Panc1 (cell line): ENCODE results near the gene PEX5L. TPM values are rescaled to one million over a fixed set of nuclear protein-coding genes. Genes with fewer than 3 reads are reported as not detected.
A peak's percentile ranks its signal among the peaks of the same experiment; 100 is the strongest.

Experiments
- ATAC-seq: fragments of 200-7000 bp; cut with Tn5 transposase; 2 replicates; pipeline ENCODE4 v1.9.1; 2020; ENCODE audit warnings: mild to moderate bottlenecking, moderate library complexity
- BruUV-seq: library from RNA; stranded (reverse); fragments of 400-500 nt; replicated peaks from 2 replicates; lab custom pipeline; 2021; lab: Mats Ljungman, UMichigan
- CTCF ChIA-PET: fragments of 300-600 bp; sonication (Branson Sonifier 250); formaldehyde crosslinking; loops from one replicate; lab custom pipeline; 2022; ENCODE audit warnings: antibody characterized with exemption; lab: Charles Lee
- POLR2A ChIA-PET: fragments of 300-600 bp; sonication (Branson Sonifier 250); formaldehyde crosslinking; loops from one replicate; lab custom pipeline; 2022; ENCODE audit warnings: antibody characterized with exemption; lab: Charles Lee
- DNase-seq: peaks from one replicate; pipeline ENCODE4 v3.0.0-alpha.2; 2010; ENCODE audit warnings: low read depth, low spot score
- H3K27ac ChIP-seq: 2 replicates; pipeline ENCODE4 v1.5.1; 2011; ENCODE audit warnings: mild to moderate bottlenecking, low read length, inconsistent platforms
- H3K27me3 ChIP-seq: fragments of 200-500 bp; sonication (Bioruptor generic); 2 replicates; pipeline ENCODE4 v1.6.0; 2014; ENCODE audit warnings: low read length, inconsistent platforms; ENCODE audit not compliant: control insufficient read depth, insufficient read depth
- H3K36me3 ChIP-seq: fragments of 200-500 bp; sonication (Bioruptor generic); 2 replicates; pipeline ENCODE4 v1.5.1; 2014; ENCODE audit warnings: inconsistent platforms, mild to moderate bottlenecking, low read length, moderate library complexity; ENCODE audit not compliant: control insufficient read depth, insufficient read depth
- H3K4me1 ChIP-seq: 2 replicates; pipeline ENCODE4 v1.5.1; 2011; ENCODE audit warnings: inconsistent platforms, mild to moderate bottlenecking, low read length, moderate library complexity; ENCODE audit not compliant: control insufficient read depth, insufficient read depth
- H3K4me3 ChIP-seq, 2 experiments: 2 replicates each; pipeline ENCODE4 v1.5.1; 2011 to 2012; ENCODE audit warnings: low read depth in 2 of 2, low read length in 2 of 2, mild to moderate bottlenecking in 2 of 2, inconsistent platforms in 1 of 2, moderate library complexity in 1 of 2
- H3K9me3 ChIP-seq: fragments of 200-500 bp; sonication (Bioruptor generic); 2 replicates; pipeline ENCODE4 v1.5.1; 2014; ENCODE audit warnings: low read depth, mild to moderate bottlenecking, inconsistent platforms, low read length, moderate library complexity; ENCODE audit not compliant: control insufficient read depth, insufficient read depth
- POLR2AphosphoS5 ChIP-seq: IDR thresholded peaks from 2 replicates; pipeline ENCODE4 v1.6.1; 2012; ENCODE audit warnings: mild to moderate bottlenecking, low read depth, low read length, moderate library complexity
- REST ChIP-seq, 2 experiments: IDR thresholded peaks; 2 replicates each; pipeline ENCODE4 v1.6.1; 2011 to 2012; ENCODE audit warnings: low read depth in 2 of 2, control low read depth in 1 of 2, low read length in 1 of 2, mild to moderate bottlenecking in 1 of 2, moderate library complexity in 1 of 2; ENCODE audit not compliant: insufficient read depth in 1 of 2
- SIN3A ChIP-seq: IDR thresholded peaks from 2 replicates; pipeline ENCODE4 v1.6.1; 2012; ENCODE audit warnings: low read depth, mild to moderate bottlenecking, low read length, moderate library complexity, borderline replicate concordance; ENCODE audit not compliant: insufficient read depth
- TCF7L2 ChIP-seq: IDR thresholded peaks from 2 replicates; pipeline ENCODE4 v1.6.1; 2011; ENCODE audit warnings: mild to moderate bottlenecking, low read depth, low read length, inconsistent platforms
- in situ Hi-C: cut with HindIII; loops from 2 replicates; pipeline ENCODE4 v1.10.0; 2016; ENCODE audit warnings: low sequenced_read_pairs, low pct_unique_long_range_greater_than_20kb
- intact Hi-C: fragments of 100-400 bp; cut with micrococcal nuclease; formaldehyde crosslinking; loops from one replicate; pipeline ENCODE4 v1.10.0; 2022; ENCODE audit not compliant: unreplicated experiment
- total RNA-seq: library from RNA; stranded (reverse); gene quantifications from one replicate; pipeline ENCODE4 v1.2.1, GENCODE V29; 2021; ENCODE audit not compliant: unreplicated experiment
- TF ChIP-seq, protein P1 (sequence below): fragments of 450-650 bp; IDR thresholded peaks from 2 replicates; pipeline ENCODE4 v1.5.1; 2017; ENCODE audit warnings: mild to moderate bottlenecking

The PEX5L gene
- total RNA-seq, 1 experiment from 2014 or later = 0.23 TPM

GRCh38 chr3:179929091-179929529 lies 107.6 kb downstream of the PEX5L start:
- BruUV-seq = no TSS peak
- peak; percentile 73; the same call in 1 of the 2 replicates for ATAC-seq
- CTCF ChIA-PET = interaction anchor here (0.6 to 0.7 kb wide), 3 partner anchors 11 to 932 kb away, joined by 3 to 6 read pairs (median 3); no protein-coding TSS in a partner anchor

GRCh38 chr3:179927191-179927590 lies 109.5 kb downstream of the PEX5L start:
- BruUV-seq = no TSS peak
- DNase-seq (no peak), ATAC-seq (no peak)
- ChIA-PET CTCF (no interaction called here), POLR2A (interaction anchor here (0.6 kb wide), 1 partner anchor 113 kb away, joined by 3 read pairs; no protein-coding TSS in a partner anchor)
- H3K9me3 ChIP-seq = no peaks in the 10 kb centered on the region
- H3K27ac ChIP-seq = no peak overlapping the region
- intact Hi-C loops = no loop called here
- H3K4me1 ChIP-seq = no peaks in the 10 kb centered on the region
- in situ Hi-C loops = no loop called here
- no peaks in the 10 kb centered on the region for H3K27me3 ChIP-seq
- no peak overlapping the region for H3K4me3 ChIP-seq
- H3K36me3 ChIP-seq = no peaks in the 10 kb centered on the region
- TF ChIP-seq, protein P1, sequence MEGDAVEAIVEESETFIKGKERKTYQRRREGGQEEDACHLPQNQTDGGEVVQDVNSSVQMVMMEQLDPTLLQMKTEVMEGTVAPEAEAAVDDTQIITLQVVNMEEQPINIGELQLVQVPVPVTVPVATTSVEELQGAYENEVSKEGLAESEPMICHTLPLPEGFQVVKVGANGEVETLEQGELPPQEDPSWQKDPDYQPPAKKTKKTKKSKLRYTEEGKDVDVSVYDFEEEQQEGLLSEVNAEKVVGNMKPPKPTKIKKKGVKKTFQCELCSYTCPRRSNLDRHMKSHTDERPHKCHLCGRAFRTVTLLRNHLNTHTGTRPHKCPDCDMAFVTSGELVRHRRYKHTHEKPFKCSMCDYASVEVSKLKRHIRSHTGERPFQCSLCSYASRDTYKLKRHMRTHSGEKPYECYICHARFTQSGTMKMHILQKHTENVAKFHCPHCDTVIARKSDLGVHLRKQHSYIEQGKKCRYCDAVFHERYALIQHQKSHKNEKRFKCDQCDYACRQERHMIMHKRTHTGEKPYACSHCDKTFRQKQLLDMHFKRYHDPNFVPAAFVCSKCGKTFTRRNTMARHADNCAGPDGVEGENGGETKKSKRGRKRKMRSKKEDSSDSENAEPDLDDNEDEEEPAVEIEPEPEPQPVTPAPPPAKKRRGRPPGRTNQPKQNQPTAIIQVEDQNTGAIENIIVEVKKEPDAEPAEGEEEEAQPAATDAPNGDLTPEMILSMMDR = no peak
- TF ChIP-seq TCF7L2 = no peak

More at GRCh38 chr3:179929091-179929529, 107.6 kb downstream of the PEX5L start:
- Histone ChIP-seq H3K27ac (no peak overlapping the region), H3K27me3 (no peaks in the 10 kb centered on the region), H3K9me3 (no peaks in the 10 kb centered on the region), H3K36me3 (no peaks in the 10 kb centered on the region), H3K4me1 (no peaks in the 10 kb centered on the region), H3K4me3 (no peak overlapping the region)
- POLR2A ChIA-PET = no interaction called here
- TF ChIP-seq, protein P1 = peak; percentile 83; the same call in 1 of the 2 replicates
- TF ChIP-seq TCF7L2 (no peak), SIN3A (no peak), POLR2AphosphoS5 (no peak), REST (IDR thresholded peaks at IDR 0.05; ENCODE audit: insufficient read depth in 1 of 2, low read depth in 2 of 2, low read length in 1 of 2) (no peak)
- peak; percentile 24 for DNase-seq
- in situ Hi-C loops = no loop called here
- intact Hi-C loops = no loop called here
